ENCODE results near the gene GNB1L. TPM values are rescaled to one million over a fixed set of nuclear protein-coding genes. Genes with fewer than 3 reads are reported as not detected.

Gene GNB1L
- total and polyA plus RNA-seq, 9 of the 15 experiments (the other 6 are each of a cell fraction or from before 2014, with no cell fraction given), result 0.56 to 50.5 (median 10.2) TPM

GRCh38 chr22:19854778-19855503, at the start of gene GNB1L, which contains the start of gene RTL10 (continued):
- TF ChIP-seq, protein P1, sequence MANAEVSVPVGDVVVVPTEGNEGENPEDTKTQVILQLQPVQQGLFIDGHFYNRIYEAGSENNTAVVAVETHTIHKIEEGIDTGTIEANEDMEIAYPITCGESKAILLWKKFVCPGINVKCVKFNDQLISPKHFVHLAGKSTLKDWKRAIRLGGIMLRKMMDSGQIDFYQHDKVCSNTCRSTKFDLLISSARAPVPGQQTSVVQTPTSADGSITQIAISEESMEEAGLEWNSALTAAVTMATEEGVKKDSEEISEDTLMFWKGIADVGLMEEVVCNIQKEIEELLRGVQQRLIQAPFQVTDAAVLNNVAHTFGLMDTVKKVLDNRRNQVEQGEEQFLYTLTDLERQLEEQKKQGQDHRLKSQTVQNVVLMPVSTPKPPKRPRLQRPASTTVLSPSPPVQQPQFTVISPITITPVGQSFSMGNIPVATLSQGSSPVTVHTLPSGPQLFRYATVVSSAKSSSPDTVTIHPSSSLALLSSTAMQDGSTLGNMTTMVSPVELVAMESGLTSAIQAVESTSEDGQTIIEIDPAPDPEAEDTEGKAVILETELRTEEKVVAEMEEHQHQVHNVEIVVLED (CRISPR knock-in tag; IDR thresholded peaks at IDR 0.05), result peak; percentile 100
- TF ChIP-seq TFE3 (CRISPR knock-in tag; IDR thresholded peaks at IDR 0.05) (no peak; the same call in 1 of the 2 replicates), MYBL2 (IDR thresholded peaks at IDR 0.05; ENCODE audit: low read depth) (no peak), MYBL2 (CRISPR knock-in tag; IDR thresholded peaks at IDR 0.05; ENCODE audit: borderline replicate concordance) (no peak), STAT5A (IDR thresholded peaks at IDR 0.05; ENCODE audit: borderline replicate concordance, low read length) (no peak), NFE2 (IDR thresholded peaks at IDR 0.05; ENCODE audit: low read depth) (no peak), ZNF41 (CRISPR knock-in tag; conservative IDR thresholded peaks at IDR 0.05) (peak; percentile 8; the same call in 1 of the 2 replicates), HNRNPLL (IDR thresholded peaks at IDR 0.05; ENCODE audit: low read depth, low read length, poor library complexity, severe bottlenecking) (peak; percentile 93), NCOA2 (IDR thresholded peaks at IDR 0.05; ENCODE audit: partially characterized antibody in 2 of 2) (no peak), KDM4B (IDR thresholded peaks at IDR 0.05; ENCODE audit: borderline replicate concordance in 2 of 2, low read depth in 1 of 2) (no peak), SMC3 (conservative IDR thresholded peaks at IDR 0.05; ENCODE audit: insufficient read depth, low read depth, low read length) (peak; percentile 39), ZNF77 (CRISPR knock-in tag; IDR thresholded peaks at IDR 0.05) (no peak), ETV6 (IDR thresholded peaks at IDR 0.05; ENCODE audit: borderline replicate concordance in 1 of 2, low read depth in 2 of 2, low read length in 1 of 2) (peak in 1 of 2 experiments; percentile 12; a peak in 1 of 4 replicates), ETV6 (CRISPR knock-in tag; IDR thresholded peaks at IDR 0.05; ENCODE audit: borderline replicate concordance) (no peak), POLR2AphosphoS2 (IDR thresholded peaks at IDR 0.05; ENCODE audit: low read length) (peak; percentile 91; the same call in 1 of the 2 replicates), SMAD3 (CRISPR knock-in tag; conservative IDR thresholded peaks at IDR 0.05) (peak; percentile 87; the same call in 1 of the 2 replicates), ATF7 (IDR thresholded peaks at IDR 0.05) (no peak), SPI1 (IDR thresholded peaks at IDR 0.05; ENCODE audit: borderline replicate concordance, low read depth, low read length) (no peak)
- TF ChIP-seq, protein P2, sequence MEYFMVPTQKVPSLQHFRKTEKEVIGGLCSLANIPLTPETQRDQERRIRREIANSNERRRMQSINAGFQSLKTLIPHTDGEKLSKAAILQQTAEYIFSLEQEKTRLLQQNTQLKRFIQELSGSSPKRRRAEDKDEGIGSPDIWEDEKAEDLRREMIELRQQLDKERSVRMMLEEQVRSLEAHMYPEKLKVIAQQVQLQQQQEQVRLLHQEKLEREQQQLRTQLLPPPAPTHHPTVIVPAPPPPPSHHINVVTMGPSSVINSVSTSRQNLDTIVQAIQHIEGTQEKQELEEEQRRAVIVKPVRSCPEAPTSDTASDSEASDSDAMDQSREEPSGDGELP (CRISPR knock-in tag; IDR thresholded peaks at IDR 0.05; ENCODE audit: borderline replicate concordance), result no peak
- TF ChIP-seq, protein P3, sequence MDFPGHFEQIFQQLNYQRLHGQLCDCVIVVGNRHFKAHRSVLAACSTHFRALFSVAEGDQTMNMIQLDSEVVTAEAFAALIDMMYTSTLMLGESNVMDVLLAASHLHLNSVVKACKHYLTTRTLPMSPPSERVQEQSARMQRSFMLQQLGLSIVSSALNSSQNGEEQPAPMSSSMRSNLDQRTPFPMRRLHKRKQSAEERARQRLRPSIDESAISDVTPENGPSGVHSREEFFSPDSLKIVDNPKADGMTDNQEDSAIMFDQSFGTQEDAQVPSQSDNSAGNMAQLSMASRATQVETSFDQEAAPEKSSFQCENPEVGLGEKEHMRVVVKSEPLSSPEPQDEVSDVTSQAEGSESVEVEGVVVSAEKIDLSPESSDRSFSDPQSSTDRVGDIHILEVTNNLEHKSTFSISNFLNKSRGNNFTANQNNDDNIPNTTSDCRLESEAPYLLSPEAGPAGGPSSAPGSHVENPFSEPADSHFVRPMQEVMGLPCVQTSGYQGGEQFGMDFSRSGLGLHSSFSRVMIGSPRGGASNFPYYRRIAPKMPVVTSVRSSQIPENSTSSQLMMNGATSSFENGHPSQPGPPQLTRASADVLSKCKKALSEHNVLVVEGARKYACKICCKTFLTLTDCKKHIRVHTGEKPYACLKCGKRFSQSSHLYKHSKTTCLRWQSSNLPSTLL (IDR thresholded peaks at IDR 0.05), result no peak
